Transverse colon (tissue), 4 donors: ENCODE measurements around the gene FOXO1. TPM values are rescaled to one million over a fixed set of nuclear protein-coding genes. Genes with fewer than 3 reads are reported as not detected.

Experiments used
- DNase-seq: peaks from one replicate; pipeline ENCODE4 v3.0.0-alpha.2; 2019
- H3K27ac ChIP-seq, 4 donors: fragments of 200-600 bp; sonication (generic); 2 replicates each; pipeline ENCODE4 v1.5.1; 2016 to 2018; ENCODE audit warnings: inconsistent platforms in 4 of 4
- H3K27me3 ChIP-seq: fragments of 200-600 bp; sonication (generic); 2 replicates; pipeline ENCODE4 v1.5.1; 2017; ENCODE audit warnings: inconsistent platforms
- H3K36me3 ChIP-seq, 4 donors: fragments of 200-600 bp; sonication (generic); 2 replicates each; pipeline ENCODE4 v1.5.1; 2017 to 2019; ENCODE audit warnings: inconsistent platforms in 4 of 4
- H3K4me1 ChIP-seq, 4 donors: fragments of 200-600 bp; sonication (generic); 2 replicates each; pipeline ENCODE4 v1.5.1; 2017 to 2020; ENCODE audit warnings: inconsistent platforms in 4 of 4
- H3K4me3 ChIP-seq, 4 donors: fragments of 200-600 bp; sonication (generic); 1 replicate in 1 of 4; 2 replicates in 3 of 4; pipeline versions ENCODE4 v1.5.1 to v1.6.1; 2017 to 2019; ENCODE audit warnings: inconsistent platforms in 4 of 4
- H3K9me3 ChIP-seq, 2 donors: fragments of 200-600 bp; sonication (generic); 2 replicates each; pipeline ENCODE4 v1.5.1; 2017 to 2019; ENCODE audit warnings: inconsistent platforms in 2 of 2
- CTCF ChIP-seq, 5 experiments: fragments of 200-600 bp in 3 of 5; fragments of 450-650 bp in 2 of 5; sonication (generic) in 3 of 5; IDR thresholded peaks; 1 replicate in 2 of 5; 2 replicates in 3 of 5; pipeline ENCODE4 v1.5.1; 2016 to 2017; ENCODE audit warnings: antibody characterized with exemption in 5 of 5, inconsistent platforms in 3 of 5, mild to moderate bottlenecking in 2 of 5, moderate library complexity in 1 of 5
- EP300 ChIP-seq: sonication (generic); formaldehyde crosslinking; IDR thresholded peaks from one replicate; pipeline ENCODE4 v1.6.1; 2017; ENCODE audit warnings: antibody characterized with exemption, low read depth
- POLR2A ChIP-seq: fragments of 450-650 bp; IDR thresholded peaks from one replicate; pipeline ENCODE4 v1.6.1; 2016; ENCODE audit warnings: antibody characterized with exemption, mild to moderate bottlenecking, moderate library complexity
- POLR2AphosphoS5 ChIP-seq, 3 donors: sonication (generic); formaldehyde crosslinking; IDR thresholded peaks; one replicate each; pipeline ENCODE4 v1.6.1; 2016; ENCODE audit warnings: antibody characterized with exemption in 3 of 3
- WGBS, 2 donors: methylation state at CpG; one replicate each; pipeline ENCODE4 v1.1.5; 2018; ENCODE audit warnings: low coverage in 1 of 2; 5-methylcytosine and 5-hydroxymethylcytosine counted together
- in situ Hi-C, 4 donors: fragments of 200-750 bp; cut with MboI; loops; one replicate each; pipeline versions ENCODE4 v1.15.0 to v1.15.1; 2017; ENCODE audit warnings: low sequenced_read_pairs in 3 of 4, low pct_ligation_motif_present in 1 of 4, low pct_unique_long_range_greater_than_20kb in 1 of 4
- intact Hi-C: fragments of 100-400 bp; cut with DNase I; formaldehyde crosslinking; loops from one replicate; pipeline ENCODE4 v1.15.1; 2023; ENCODE audit warnings: low total_unique reads
- total RNA-seq, 4 donors: library from RNA; depleted of rRNA; stranded (reverse); fragments of >200 nt; gene quantifications; one replicate each; pipeline ENCODE4 v1.1.0, GENCODE V29; 2016

FOXO1 gene
- total RNA-seq, 4 donors from 2014 or later: 19.1 to 48.9 (median 38.3) TPM

GRCh38 chr13:40540328-40541044 lies 126.0 kb downstream of the FOXO1 start:
- Histone ChIP-seq H3K9me3 (no peaks in the 10 kb centered on the region), H3K27ac (peak overlapping the region in 3 of 4 donors; percentile 2 to 13 (median 6)), H3K36me3 (no peaks in the 10 kb centered on the region), H3K4me1 (peaks cover 0 to 23% (median 4%) of the 10 kb centered on the region in 4 donors), H3K27me3 (no peaks in the 10 kb centered on the region), H3K4me3 (no peak overlapping the region)
- in situ Hi-C loops (no loop called here), intact Hi-C loops (no loop called here)
- 76 to 93% methylated on average over 6 to 8 of the region's 8 CpGs for WGBS, 2 donors
- DNase-seq: no peak
- TF ChIP-seq POLR2A (no peak), CTCF (IDR thresholded peaks at IDR 0.05) (no peak), EP300 (no peak), POLR2AphosphoS5 (IDR thresholded peaks at IDR 0.05) (no peak)

GRCh38 chr13:40539576-40540327 lies 126.7 kb downstream of the FOXO1 start:
- 66 to 76% methylated on average over 8 to 9 of the region's 9 CpGs for WGBS, 2 donors
- Histone ChIP-seq H3K4me3 (no peak overlapping the region), H3K27ac (peak overlapping the region in 3 of 4 donors; percentile 2 to 13 (median 6)), H3K36me3 (no peaks in the 10 kb centered on the region), H3K4me1 (peaks cover 0 to 23% (median 4%) of the 10 kb centered on the region in 4 donors), H3K27me3 (no peaks in the 10 kb centered on the region), H3K9me3 (no peaks in the 10 kb centered on the region)
- in situ Hi-C loops: no loop called here
- DNase-seq: no peak
- intact Hi-C loops: no loop called here
- TF ChIP-seq POLR2AphosphoS5 (IDR thresholded peaks at IDR 0.05) (no peak), EP300 (no peak), CTCF (IDR thresholded peaks at IDR 0.05) (no peak), POLR2A (no peak)

GRCh38 chr13:40537146-40537895 lies 129.1 kb downstream of the FOXO1 start:
- Histone ChIP-seq H3K27ac (no peak overlapping the region), H3K4me3 (no peak overlapping the region), H3K27me3 (no peaks in the 10 kb centered on the region), H3K4me1 (peaks cover 0 to 23% (median 4%) of the 10 kb centered on the region in 4 donors), H3K9me3 (no peaks in the 10 kb centered on the region), H3K36me3 (no peaks in the 10 kb centered on the region)
- 90 to 91% methylated on average over 7 to 13 of the region's 13 CpGs for WGBS, 2 donors
- DNase-seq: no peak
- TF ChIP-seq POLR2AphosphoS5 (IDR thresholded peaks at IDR 0.05) (no peak), CTCF (IDR thresholded peaks at IDR 0.05) (no peak), POLR2A (no peak), EP300 (no peak)
- intact Hi-C loops (no loop called here), in situ Hi-C loops (no loop called here)
